H54 (cell line): ENCODE results near the gene GPR157.
"Not testable (repeated sequence)": the region's sequence is repeated elsewhere in the genome, so short reads cannot be mapped to it uniquely, and the experiment has no call there.

Experiments
- DNase-seq: peaks from one replicate; pipeline ENCODE4 v3.0.0; 2011; ENCODE audit warnings: low spot score, mixed read lengths; ENCODE audit not compliant: insufficient read length
- FAIRE-seq: peaks from 3 replicates; lab custom pipeline; 2011; peaks lifted over from hg19 to GRCh38; lab: Jason Lieb, UNC
- POLR2A ChIP-seq: IDR thresholded peaks from 2 replicates; pipeline ENCODE4 v1.6.1; 2011; ENCODE audit warnings: low read depth, mild to moderate bottlenecking, low read length

Gene GPR157

DNA sequence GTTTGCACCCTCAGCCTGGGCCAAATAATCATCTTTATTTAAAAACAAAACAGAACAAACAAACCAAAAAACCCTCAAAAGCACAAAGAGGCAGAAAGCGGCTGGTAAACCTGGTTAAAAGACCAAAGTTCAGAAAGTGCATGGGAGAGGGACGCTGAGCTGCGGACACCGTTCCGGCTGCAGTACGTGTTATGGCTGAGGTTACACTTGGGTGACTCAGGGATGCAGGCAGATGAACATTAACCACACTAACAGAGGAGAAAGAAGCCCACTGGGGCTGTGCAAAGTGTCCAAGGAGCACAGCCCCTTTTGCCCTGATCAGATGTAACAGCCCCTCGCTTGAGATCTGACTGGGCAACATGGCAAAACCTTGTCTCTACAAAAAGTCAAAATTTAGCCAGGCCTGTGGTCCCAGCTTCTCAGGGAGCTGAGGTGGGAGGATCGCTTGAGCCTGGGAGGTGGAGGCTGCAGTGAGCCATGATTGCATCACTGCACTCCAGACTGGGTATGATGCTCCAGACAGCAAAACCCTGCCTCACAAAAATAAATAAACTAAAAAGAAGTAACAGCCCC is 28.3 kb downstream of the GPR157 start:
- TF ChIP-seq POLR2A, result no peak
- DNase-seq (no peak), FAIRE-seq (no peak)

DNA sequence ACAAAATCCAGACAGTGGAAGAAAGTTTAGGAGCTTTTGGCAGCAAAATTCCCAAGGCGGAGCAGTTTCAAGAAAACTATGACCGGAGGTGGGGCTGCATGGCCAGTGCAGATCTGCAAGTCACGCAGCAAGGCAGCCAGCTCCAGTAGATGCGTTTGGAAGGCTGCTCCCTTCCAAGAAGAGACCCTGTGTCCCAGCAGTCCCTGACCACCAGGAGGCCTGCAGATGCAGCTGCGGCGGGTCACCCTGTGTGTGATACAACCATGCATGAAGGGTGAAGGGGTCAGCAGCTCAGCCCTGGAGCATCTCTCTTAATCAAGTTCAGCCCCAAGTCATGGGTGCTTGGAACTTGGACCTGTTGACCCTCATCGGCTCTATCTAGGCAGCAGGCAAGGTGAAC is 29.3 kb downstream of the GPR157 start:
- DNase-seq (no peak), FAIRE-seq (no peak)
- TF ChIP-seq POLR2A, result no peak

DNA sequence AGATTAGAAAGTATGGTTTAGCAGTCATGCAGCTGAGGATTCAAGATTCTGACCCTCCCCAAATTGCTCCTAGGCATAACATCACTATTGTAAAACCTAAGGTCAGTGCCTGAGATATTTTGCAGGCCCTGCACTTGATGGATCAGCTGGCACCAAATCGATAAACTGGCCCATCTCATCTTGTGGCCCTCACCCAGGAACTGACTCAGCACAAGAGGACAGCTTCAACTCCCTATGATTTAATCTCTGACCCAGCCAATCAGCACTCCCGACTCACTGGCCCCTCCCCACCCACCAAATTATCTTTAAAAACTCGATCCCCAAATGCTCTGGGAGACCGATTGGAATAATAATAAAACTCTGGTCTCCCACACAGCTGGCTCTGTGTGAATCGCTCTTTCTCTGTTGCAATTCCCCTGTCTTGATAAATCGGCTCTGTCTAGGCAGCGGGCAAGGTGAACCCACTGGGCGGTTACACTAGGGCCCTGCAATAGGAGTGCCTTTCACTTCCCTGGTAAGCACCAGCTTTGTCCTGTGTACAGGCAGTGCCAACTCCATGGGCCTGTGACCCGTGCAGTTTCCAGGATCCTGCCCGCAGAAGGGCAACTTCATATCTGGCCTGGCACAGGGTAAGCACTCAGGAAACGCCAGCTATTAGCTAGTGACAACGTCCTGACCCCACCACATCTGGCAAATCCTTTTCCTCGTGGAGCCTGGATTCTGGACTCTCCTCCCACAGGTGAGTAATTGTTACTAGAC is 30.8 kb downstream of the GPR157 start:
- no peak for TF ChIP-seq POLR2A
- DNase-seq (no peak), FAIRE-seq (no peak)

DNA sequence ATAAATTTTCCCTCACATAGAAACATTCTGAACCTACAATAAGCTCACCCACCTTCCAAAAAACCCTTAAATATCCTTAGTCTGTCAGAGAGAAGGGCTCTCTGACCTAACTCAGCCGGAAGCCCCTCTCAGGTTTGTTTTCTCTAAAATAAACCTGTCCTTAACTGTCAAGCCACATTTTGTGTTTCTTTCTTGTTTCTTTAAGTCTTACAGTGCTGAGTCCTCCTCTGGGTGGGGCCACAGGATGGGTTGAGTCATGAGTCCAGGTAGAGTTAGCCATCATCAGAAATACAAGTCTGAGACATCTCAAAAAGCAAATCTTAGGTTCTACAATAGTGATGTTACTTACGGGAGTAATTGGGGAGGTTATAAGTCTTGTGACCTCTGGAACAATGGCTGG is 33.1 kb downstream of the GPR157 start:
- FAIRE-seq, result no peak
- TF ChIP-seq POLR2A, result no peak
- DNase-seq, result no peak

DNA sequence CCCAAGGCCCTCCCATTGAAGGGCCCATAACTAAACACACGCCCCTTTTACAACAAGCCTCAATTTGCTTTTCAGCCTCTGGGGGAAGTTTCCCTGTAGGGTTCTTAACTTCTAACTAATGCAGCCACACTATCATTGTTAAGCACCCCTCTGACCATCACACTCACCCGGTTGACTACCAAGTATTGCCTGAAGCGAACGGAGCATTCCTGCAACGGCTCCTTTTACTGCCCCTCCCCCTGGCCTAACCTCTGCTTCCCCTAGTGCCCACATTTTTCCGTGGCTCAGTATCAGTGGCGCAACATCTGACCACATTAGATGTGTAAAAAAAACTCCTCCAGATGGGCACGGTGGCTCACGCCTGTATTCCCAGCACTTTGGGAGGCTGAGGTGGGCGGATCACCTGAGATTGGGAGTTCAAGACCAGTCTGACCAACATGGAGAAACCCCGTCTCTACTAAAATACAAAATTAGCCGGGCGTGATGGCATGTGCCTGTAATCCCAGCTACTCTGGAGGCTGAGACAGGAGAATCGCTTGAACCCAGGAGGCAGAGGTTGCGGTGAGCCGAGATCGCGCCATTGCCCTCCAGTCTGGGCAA is 34.8 kb downstream of the GPR157 start:
- FAIRE-seq, DNase-seq: not testable (repeated sequence)

DNA sequence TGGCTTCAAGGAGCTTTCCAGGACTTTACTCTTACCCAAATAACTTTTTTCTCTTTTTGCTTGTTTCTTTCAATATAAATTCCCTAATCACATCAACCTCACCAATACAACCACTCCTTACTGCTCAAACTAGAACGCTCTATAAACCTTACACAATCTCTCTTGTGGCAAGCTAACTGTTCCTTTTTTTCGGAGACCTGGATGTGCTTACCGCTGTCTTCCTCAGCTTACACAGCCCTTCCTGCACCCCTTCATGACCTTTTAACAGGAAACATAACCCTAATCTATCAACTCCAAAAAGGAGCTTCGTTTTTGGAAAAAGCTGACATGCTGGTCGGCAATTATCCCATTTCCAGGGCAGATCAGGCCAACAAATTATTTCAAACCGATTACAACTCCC is 35.3 kb downstream of the GPR157 start:
- FAIRE-seq, result no peak
- no peak for TF ChIP-seq POLR2A
- DNase-seq, result no peak

DNA sequence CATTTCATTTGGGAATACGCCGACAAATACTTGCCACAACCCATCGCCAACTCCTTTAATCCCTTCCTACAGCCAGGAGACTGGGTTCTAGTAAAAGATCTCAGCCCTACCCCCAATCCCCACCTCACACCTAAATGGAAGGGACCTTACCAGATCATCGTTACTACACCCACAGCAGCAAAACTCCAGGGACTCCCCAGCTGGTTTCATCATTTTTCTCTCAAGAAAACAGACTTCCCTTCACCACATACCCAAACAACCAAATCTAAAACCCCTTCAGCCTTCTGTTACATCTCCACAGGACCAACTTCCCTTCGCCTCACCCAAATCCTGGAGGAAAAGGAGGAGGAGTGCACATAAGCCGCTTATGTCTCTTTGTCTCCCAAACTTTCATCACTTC is 35.8 kb downstream of the GPR157 start:
- FAIRE-seq, result no peak

DNA sequence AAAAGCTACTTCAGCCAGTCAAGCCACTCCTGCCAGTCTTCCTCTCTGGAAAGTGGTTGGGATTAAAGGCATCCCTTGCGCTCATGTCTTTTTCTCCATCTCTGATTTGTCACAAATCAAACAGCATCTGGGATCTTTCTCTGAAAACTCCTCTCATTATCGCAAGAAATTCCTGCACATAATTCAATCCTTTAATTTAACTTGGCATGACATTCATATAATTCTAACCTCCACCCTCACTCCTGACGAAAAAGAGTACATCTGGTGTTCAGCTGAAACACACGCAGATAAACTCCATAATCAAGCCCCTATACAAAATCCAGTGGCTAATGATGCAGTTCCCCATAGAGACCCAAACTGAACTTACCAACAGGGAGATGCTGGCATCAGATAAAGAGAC is 40.1 kb downstream of the GPR157 start:
- TF ChIP-seq POLR2A, result no peak
- no peak for FAIRE-seq
- DNase-seq, result no peak

More for the DNA sequence above, 35.8 kb downstream of the GPR157 start:
- no peak for TF ChIP-seq POLR2A
- DNase-seq, result no peak

DNA sequence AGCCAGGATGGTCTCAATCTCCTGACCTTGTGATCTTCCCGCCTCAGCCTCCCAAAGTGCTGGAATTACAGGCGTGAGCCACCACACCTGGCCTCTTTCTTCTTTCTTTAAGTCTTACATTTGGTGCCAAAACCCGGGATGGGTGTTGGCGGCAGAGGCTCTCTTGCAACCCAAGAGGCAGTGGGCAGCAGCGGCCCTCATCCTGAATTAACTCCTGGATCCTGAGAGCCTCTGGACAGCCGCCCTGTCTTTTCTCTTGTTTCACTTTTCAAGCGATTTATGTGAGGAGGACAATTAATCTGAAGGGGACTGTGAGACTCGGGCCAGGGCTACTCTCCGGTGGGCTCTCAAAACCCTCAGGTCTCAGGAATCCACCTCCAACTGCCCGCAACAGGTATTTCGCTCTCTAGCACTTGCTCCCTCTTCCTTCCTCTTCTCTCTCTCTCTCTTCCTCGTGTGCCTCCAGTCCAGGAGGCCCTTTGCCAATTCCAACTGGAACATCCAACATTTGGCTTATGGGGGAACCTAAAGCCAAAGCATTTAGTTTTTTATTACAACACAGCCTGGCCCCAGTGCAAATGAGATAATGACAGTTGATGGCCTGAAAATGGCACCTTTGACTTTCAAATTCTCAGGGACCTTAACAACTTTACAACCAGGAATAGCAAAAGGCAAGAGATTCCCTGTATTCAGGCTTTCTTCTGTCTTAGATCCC is 41.3 kb downstream of the GPR157 start:
- no peak for TF ChIP-seq POLR2A
- FAIRE-seq (no peak), DNase-seq (no peak)

DNA sequence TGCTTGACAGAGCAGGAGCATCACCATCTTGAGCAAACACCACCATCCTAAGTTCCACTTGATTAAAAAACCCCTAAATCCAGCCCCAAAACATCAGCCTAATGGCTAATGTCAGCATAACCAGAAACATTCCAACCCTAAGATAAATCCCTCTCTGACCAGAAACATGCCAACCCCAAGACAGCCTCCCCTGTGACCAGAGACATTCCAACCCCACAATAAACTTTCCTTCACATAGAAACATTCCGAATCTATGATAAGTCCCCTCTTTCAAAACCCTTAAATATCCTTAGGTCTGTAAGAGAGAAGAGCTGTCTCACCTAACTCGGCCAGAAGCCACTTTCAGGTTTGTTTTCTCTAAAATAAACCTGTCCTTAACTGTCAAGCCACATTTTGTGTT is 42.1 kb downstream of the GPR157 start:
- TF ChIP-seq POLR2A, result no peak
- DNase-seq, result no peak
- FAIRE-seq, result no peak

DNA sequence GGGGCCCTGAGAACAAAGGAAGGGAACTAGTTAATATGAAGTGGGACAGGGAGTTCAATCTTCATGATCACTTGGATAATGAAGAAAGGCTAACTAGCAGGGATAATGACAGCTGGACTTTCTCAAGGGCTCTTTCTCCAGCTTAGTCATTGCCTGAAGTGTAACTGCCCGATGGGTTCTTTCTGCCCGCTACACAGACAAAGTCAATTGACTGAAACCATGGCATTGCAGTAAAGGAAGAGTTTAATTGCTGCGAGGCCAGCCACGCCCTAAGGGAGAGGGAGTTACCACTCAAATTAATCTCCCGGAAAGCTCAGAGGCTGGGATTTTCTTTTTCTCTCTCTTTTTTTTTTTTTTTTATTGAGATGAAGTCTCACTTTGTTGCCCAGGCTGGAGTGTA is 42.9 kb downstream of the GPR157 start:
- FAIRE-seq, result no peak
- no peak for TF ChIP-seq POLR2A
- no peak for DNase-seq

DNA sequence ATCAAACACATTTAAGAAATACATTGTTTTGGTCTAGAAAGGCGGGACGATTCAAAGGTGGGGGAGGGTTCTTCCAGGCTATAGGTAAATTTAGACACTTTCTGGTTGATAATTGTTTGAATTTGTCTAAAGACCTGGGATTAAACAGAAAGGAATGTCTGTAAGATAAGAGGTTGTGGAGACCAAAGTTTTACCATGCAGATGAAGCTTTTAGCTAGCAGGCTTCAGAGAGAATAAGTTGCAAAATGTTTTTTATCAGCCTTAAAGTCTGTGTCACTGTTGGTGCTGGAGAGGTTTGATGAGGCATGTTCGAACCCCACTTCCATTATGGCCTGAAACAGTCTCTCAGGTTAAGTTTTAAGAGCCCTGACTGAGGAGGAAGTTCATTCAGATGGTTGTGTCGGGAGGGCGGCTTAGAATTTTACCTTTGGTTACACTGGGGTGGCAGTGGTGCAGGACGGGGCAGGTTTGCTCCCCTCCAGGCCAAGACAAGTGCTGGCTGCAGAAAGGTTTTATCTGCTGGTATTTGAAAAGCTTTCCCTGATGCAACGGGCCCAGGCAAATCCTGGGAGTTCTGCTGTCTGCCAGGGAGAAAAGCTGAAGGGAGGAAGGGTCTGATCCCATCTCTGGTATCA is 43.5 kb downstream of the GPR157 start:
- DNase-seq (no peak), FAIRE-seq (no peak)
- TF ChIP-seq POLR2A, result no peak

DNA sequence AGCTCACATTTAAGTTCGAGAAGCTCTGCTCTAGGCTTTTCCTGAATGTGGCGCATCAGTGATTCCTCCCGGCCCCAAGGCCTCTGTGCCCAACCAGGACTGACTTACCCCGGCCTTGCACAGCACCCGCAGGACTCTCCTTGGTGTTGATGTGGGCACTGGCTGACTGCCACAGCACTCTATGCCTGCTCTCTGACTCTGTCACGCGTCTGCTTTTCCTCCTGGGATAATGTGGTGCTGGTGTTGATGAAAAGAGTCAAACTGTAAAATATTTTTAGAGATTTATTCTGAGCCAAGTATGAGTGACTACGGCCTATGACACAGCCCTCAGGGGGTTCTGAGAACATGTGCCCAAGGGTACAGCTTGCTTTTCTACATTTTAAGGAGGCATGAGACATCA is 44.0 kb downstream of the GPR157 start:
- FAIRE-seq, result no peak
- DNase-seq, result no peak
- TF ChIP-seq POLR2A, result no peak

DNA sequence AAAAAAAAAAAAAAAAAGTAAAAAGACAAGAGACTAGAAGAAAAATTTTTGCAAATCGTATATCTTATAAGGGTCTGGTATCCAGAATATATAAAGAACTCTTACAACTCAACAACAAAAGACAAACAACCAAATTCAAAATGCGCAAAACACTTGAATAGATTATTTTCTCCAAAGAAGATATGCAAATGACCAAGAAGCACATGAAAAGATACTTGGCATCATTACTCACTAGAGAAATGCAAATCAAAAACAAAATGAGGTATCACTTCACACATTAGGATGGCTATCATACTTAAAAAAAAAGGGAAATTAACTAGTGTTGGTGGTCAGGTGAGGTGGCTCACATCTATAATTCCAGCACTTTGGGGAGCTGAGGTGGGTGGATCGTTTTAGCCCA is 47.4 kb downstream of the GPR157 start:
- DNase-seq (no peak), FAIRE-seq (no peak)
- no peak for TF ChIP-seq POLR2A
